NCI-H2196 treated with DMSO at 0.1 percent for 48 hours (cell line): ENCODE results near the gene TRNP1.
A peak's percentile ranks its signal among the peaks of the same experiment; 100 is the strongest.
"Not testable (repeated sequence)": the region's sequence is repeated elsewhere in the genome, so short reads cannot be mapped to it uniquely, and the experiment has no call there.

Source experiments
- DNase-seq: peaks from one replicate; lab custom pipeline; 2025; ENCODE audit not compliant: unreplicated experiment; lab: John Stamatoyannopoulos, UW

Gene TRNP1

DNA sequence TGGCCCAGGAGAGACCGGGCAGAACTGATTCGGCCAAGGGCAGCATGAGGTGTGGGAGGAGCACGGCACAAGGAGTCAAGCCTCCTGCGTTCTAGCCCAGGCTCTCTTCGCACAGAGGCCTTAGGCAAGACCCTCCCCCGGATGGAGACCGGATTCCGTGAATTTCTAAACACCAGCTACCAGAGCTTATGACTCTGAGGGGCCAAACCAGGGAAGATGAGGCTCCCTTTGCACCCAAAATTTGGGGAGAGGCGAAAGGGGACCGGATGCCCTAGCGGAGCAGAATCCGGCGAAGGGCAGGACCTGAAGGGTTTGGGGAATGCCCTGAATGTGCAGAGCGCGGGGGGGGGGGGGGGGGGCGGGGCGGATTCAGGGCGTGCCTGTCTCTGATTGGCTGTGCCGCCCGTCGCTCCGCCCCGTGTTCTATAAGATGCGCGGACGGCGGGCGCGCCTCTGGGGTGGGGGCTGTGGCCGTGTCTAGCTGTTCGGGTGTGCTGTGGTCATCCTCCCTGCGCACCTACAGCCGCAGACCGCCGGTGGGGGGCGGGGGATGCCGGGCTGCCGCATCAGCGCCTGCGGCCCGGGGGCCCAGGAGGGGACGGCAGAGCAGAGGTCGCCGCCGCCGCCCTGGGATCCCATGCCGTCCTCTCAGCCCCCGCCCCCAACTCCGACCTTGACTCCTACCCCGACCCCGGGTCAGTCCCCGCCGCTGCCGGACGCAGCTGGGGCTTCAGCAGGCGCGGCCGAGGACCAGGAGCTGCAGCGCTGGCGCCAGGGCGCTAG is at the start of gene TRNP1:
TSS of gene TRNP1 (plus strand) at position 456 of the 783 bp plus-strand sequence. CDS start at position 551, 95 bp downstream.
- DNase-seq: peak; percentile 42

DNA sequence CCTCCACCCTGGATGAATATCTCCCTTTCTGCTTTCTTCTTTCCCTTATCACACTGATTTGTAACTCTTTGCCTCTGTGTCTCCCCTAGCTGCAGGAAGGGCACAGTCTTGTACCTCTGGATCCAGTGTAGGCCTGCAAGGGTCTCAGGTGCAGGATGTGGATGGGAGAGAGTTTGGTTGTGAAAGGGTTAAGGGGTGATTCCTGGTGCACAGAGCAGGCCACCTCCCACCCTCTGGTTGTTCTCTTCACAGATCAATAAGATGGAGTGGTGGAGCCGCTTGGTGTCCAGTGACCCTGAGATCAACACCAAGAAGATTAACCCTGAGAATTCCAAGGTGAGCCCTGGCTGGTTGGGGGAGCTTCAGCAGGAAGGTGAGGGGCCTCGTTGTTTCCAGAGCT is 48.4 kb upstream of the TRNP1 start:
- DNase-seq: no peak

DNA sequence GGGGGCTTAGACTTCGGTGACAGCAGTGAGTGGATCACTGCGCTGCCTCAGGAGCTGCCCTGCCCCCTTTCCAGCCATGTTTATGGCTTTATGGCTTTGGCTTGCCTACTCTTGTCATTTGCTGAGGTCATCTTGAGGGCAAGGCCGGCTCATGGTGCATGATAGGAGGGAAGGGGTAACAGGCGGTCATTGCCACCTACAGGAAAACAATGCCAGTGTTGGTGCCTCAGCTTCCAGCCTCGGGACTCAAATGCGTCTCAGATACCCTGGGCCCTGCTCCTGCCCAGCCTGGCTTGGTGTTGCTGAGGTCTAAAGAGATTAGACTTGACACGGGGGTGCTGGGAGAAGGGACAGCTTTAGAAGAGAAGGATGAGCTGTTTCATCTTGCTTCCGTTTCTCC is 47.8 kb upstream of the TRNP1 start:
- DNase-seq: no peak

DNA sequence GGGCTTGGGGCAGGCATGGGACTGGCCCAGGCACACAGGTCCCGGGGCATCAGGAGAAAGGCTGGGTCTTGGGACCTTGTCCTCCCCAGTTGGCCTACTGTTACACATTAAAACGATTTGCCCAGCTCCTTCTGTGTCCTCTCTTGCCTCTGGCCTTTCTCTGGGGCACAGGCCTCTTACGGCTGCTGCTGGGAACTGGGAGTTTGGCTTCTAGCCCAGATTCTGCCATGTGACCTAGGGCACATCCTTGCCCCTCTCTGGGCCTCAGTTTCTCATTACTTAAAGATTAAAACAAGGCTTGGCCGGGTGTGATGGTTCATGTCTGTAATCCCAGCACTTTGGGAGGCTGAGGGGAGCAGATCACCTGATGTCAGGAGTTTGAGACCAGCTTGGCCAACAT is 47.2 kb upstream of the TRNP1 start:
- no peak for DNase-seq

DNA sequence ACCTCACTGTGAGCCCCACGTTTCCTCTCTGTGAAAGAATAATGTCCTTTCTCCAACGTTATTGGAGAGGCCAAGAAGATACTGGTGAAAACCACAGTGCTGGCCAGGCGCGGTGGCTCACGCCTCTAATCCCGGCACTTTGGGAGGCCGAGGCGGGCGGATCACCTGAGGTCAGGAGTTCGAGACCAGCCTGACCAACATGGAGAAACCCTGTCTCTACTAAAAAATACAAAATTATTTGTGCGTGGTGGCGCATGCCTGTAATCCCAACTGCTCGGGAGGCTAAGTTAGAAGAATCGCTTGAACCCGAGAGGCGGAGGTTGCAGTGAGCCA is 44.8 kb upstream of the TRNP1 start:
- DNase-seq: not testable (repeated sequence)

- DNase-seq: no peak
These were observed 44.1 kb upstream of the TRNP1 start for GRCh38 chr1:26949266-26949925.

GRCh38 chr1:26949926-26950319 is 43.6 kb upstream of the TRNP1 start:
- no peak for DNase-seq

DNA sequence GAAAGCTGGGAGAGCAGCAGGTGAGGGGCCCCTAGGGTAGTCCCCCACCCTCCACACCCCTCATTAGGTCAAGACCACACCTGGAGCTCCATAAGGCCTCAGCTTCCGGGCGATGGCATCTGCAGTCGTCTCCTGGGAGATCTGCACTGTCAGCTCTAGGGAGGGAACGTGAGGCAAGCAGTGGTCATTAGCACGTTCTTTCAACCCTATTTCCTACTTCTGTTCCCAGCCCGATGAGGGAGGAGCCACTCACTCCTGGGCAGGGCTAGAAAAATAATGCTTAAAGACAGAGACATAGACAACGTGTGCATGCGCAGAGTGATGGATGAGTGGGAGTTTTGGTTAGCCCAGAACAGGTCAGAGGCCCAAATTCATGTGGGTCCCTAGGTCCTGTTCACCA is 42.9 kb upstream of the TRNP1 start:
- DNase-seq: no peak

- DNase-seq: no peak
These were observed 42.3 kb upstream of the TRNP1 start for GRCh38 chr1:26951216-26951615.

DNA sequence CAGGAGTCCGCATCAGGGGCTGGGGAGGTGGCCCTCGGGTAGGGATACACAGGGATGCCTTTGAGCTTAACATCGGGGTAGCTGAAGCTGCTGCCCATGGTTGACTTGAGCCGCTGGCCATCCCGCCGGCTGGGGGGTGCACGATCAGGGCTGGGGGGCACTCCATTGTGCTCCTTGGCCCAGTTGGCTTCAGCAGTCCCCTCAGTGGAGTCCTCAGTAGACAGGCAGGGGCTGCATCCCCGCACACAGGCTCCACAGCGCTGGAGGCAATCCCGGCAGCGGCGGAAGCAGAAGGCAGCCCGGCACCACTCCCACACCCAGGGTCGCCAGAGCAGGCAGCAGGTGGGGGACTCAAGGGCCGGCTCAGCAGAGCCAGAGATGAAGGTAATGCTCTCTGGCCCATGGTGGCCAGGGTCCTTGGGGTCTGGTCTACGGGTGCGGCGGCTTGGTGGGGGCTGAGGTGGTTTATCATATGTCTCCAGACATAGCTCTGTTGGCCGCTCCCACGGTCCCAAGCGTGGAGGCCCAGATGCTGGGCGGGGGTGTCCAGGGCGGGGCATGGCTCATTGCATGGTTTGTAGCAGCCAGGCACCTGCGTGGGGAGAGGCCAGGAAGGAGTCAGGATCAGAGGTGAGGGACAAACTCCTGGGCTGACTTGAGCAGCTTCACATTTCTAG is 41.5 kb upstream of the TRNP1 start:
- DNase-seq: no peak

DNA sequence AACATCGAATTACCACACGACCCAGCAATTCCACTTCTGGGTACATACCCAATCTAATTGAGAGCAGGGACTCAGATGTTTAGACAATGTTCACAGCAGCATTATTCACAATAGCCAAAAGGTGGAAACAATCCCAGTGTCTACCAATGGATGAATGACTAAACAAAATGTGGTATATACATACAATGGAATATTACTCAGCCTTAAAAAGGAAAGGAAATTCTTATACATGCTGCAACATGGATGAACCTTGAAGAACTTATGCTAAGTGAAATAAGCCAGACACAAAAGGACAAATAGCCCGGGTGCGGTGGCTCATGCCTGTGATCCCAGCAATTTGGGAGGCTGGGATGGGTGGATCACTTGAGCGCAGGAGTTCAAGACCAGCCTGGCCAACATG is 40.1 kb upstream of the TRNP1 start:
- no peak for DNase-seq

GRCh38 chr1:26956321-26956720 is 37.2 kb upstream of the TRNP1 start:
- no peak for DNase-seq

GRCh38 chr1:26957306-26957705 is 36.2 kb upstream of the TRNP1 start:
- no peak for DNase-seq

DNA sequence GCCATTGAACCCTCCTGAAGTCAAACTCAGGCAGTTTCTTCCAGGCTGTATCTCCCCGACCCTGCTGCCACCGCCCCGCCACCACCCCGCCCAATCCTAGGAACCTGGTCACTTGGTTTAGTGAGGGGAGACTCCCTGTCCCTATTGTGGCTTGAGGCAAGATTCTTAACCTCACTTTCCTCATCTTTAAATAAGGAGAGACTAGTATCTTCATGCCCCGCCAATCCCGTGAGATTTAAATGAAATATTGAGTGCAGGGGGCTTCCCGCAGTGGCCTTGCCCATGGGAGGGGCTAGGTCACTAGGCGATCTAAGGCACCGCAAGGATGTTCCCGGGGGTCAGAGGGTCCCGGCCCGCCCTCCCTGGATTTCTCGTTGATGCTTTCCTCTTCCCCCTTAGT is 34.2 kb upstream of the TRNP1 start:
- DNase-seq: no peak

DNA sequence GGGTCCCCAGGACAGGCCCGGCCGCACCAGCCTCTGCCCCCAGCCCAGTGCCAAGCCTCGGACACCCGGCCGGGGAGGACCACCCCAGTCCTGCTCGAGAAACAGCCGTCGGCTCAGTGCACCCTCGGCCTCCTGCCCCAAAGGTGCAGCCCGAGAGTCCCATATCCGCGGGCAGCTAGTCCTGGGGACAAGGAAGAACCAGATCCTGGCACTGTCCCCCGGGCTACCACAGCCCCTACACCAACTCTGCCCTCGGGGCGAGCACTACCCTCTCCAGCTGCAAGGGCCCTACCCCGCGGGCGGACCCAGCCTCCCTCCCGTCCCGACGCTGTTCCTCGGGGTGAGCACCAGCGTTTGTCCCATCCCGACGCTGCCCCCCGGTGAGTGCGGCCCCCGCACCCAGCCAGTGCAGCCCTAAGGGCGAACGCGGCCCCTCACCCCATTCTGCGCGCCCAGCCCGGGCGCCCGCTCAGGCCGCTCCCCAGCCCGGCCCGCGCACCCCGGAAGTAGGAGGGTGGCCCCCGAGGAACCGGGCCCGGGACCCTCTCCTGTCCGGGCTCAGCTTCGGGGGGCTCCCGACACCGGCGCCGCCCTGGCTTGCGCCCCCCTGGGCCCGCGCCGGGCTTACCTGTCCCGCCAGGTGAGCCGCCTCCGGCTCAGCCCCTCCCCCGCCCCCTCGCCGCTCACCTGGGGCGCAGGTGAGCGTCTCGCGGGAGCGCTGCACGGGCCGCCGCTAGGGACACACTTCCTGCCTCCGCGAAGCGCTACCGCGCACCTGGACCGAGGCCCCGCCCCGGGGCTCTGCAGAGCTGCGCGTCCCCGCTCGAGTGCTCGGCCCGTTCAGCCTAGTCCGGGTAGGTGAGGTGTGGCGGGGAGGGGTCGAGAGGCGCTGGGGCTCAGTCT is 33.5 kb upstream of the TRNP1 start, which contains the start of gene KDF1:
TSS of gene KDF1 (minus strand) at position 747 of the 903 bp plus-strand sequence. CDS start 8,088 bp downstream, outside the sequence.
- DNase-seq: peak; percentile 66

DNA sequence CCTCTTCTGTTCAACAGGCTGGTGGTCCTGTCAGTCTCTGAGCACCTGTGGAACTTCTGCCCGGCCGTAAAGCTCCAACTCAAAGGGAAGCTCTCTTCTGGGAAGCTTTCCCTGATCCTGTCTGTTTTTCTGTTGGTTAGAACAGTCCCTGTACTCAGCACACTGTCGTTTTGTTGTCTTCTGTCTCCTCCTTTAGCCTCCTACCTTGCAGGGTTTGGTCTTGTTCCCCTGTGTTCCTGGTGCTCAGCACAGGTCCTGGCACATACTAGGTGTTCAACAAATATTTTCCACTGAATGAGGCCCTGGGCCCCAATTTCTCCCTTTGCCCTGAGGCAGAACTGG is 32.9 kb upstream of the TRNP1 start:
- no peak for DNase-seq

GRCh38 chr1:26961826-26962225 is 31.7 kb upstream of the TRNP1 start:
- no peak for DNase-seq

DNA sequence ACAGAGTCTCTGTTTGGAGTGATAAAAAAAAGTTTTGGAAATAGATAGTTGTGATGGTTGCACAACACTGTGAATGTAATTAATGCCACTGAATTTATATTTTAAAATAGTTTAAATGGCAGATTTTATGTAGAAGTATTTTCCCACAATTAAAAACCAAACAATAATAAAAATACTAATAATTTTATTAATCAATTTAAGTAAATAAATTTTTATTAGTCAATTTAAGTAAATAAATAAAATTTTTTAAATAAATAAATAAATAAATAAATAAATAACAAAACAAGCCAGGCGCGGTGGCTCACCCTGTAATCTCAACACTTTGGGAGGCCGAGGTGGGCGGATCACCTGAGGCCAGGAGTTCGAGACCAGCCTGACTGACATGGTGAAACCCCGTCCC is 28.3 kb upstream of the TRNP1 start:
- no peak for DNase-seq

GRCh38 chr1:26965628-26966027 is 27.9 kb upstream of the TRNP1 start:
- no peak for DNase-seq

- DNase-seq: no peak
These were observed 22.7 kb upstream of the TRNP1 start for GRCh38 chr1:26970810-26971209.

- DNase-seq: no peak
These were observed 21.9 kb upstream of the TRNP1 start for GRCh38 chr1:26971590-26971989.
